GM19467 (cell line): ENCODE data around the gene CD164L2.
A peak's percentile ranks its signal among the peaks of the same experiment; 100 is the strongest.
"Not testable (repeated sequence)": the region's sequence is repeated elsewhere in the genome, so short reads cannot be mapped to it uniquely, and the experiment has no call there.

ENCODE experiments used
- ATAC-seq: cut with Tn5 transposase; IDR thresholded peaks from one replicate; pipeline ENCODE4 v1.9.1; 2021; ENCODE audit warnings: mild to moderate bottlenecking, moderate library complexity; ENCODE audit not compliant: unreplicated experiment

The CD164L2 gene

GRCh38 chr1:27391511-27392095, 8.5 kb upstream of the CD164L2 start:
- no peak for ATAC-seq

- no peak for ATAC-seq
These were observed 5.3 kb upstream of the CD164L2 start for GRCh38 chr1:27388337-27389005.

GRCh38 chr1:27384797-27385196, 1.7 kb upstream of the CD164L2 start:
- not testable (repeated sequence) for ATAC-seq

GRCh38 chr1:27383661-27384060, 528 bp upstream of the CD164L2 start:
- no peak for ATAC-seq

GRCh38 chr1:27381969-27382762, 967 bp downstream of the CD164L2 start:
- ATAC-seq = no peak

- ATAC-seq = no peak
These were observed 2.1 kb downstream of the CD164L2 start for GRCh38 chr1:27380766-27381733.

- no peak for ATAC-seq
These were observed 2.9 kb downstream of the CD164L2 start for GRCh38 chr1:27380224-27380623.

- ATAC-seq = no peak
These were observed 3.5 kb downstream of the CD164L2 start for GRCh38 chr1:27379564-27380122.

- ATAC-seq = no peak
These were observed 5.2 kb downstream of the CD164L2 start for GRCh38 chr1:27377760-27378495.

GRCh38 chr1:27374362-27375086, 8.6 kb downstream of the CD164L2 start, which contains the start of gene FCN3:
Gene FCN3, minus strand, starts transcription at chr1:27374824. Its CDS starts 6 bp downstream, at chr1:27374818.
- no peak for ATAC-seq

GRCh38 chr1:27372808-27373690, 10.1 kb downstream of the CD164L2 start:
- no peak for ATAC-seq

GRCh38 chr1:27372022-27372807, 10.9 kb downstream of the CD164L2 start:
- ATAC-seq = no peak

GRCh38 chr1:27368869-27369582, 14.1 kb downstream of the CD164L2 start:
- no peak for ATAC-seq

GRCh38 chr1:27367160-27367650, 15.9 kb downstream of the CD164L2 start:
- no peak for ATAC-seq

GRCh38 chr1:27366411-27367159, 16.5 kb downstream of the CD164L2 start, which contains the start of gene MAP3K6:
Gene MAP3K6, minus strand, starts transcription at chr1:27366961. Its CDS starts 364 bp downstream, at chr1:27366597.
- peak; percentile 18 for ATAC-seq

GRCh38 chr1:27366113-27366410, 17.1 kb downstream of the CD164L2 start:
- ATAC-seq = peak; percentile 22
